ENCODE results near the gene EPGN.

EPGN gene, protein sequence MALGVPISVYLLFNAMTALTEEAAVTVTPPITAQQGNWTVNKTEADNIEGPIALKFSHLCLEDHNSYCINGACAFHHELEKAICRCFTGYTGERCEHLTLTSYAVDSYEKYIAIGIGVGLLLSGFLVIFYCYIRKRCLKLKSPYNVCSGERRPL

DNA sequence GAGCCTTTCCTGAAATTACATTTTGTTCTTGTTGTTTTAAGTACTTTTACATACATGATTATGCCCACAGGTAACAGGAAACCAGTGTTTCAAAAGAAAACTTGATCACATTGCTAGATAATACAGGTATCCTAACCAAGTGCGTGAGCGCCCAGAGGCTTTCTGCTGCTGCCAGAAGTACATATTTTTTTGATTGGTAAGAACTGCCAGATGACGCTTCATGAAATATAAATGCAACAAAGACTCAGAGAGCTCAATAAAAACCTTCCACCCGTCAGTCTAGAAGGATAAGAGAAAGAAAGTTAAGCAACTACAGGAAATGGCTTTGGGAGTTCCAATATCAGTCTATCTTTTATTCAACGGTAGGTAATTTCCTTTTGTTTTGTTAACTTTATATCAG, at the start of gene EPGN:
Gene EPGN, plus strand, starts transcription at position 256 of the 400 bp plus-strand sequence. Its CDS starts 64 bp downstream, at position 320.
- no peak for DNase-seq

DNA sequence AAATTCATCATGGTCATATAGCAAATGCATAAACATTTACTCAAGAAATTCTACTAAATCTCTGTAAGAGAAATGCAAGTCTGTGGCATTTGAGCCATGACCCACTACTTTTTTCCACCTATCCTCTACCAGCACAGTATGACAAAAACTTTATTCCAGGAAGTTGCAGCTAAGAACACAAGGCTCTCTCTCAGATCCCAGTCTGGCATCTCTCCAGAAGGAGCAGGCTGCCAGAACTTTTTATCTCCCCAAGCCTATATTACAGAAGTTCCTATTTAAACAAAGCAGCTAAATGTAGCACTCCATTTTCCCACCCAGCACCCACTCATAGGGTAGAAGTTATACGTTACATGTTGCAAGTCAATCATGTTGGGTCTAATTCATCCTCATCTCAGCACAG, 49.3 kb upstream of the EPGN start:
- DNase-seq, result no peak

DNA sequence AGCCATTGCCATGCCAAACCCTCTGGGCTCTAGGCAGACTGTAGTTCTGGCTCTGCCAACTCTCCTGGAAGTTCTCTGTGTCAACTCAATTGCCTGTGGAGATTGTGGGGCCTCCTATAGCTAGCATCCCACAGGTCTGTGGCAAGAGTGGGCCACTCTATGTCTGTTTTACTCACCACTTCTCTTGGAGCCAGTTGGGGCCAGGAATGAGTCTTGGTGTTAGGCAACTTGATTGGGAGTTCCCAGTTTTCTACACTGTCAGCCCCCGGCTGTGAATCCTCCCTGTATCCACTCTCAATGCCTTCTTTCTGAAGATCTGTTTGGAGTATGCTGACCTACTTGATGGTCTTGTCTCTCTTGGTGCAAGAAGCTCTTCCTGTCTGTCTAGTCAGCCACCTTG, 48.2 kb upstream of the EPGN start:
- no peak for DNase-seq

DNA sequence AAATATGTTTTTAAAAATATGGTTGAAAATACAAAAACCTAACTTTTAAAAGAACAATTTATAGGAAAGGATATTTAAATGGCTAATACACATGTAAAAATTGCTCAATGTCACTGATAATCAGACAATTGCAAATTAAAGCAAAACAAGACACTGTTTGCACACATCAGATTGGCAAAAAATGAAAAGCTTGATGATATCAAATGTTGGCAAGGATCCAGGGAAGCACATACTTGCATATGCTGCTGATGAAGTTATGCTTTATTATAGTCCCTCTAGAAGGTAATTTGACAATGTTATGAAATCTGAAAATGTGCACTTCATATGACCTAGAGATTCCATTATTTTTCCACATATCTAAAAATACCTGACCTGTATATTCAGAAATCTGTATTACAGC, 45.7 kb upstream of the EPGN start:
- no peak for DNase-seq

DNA sequence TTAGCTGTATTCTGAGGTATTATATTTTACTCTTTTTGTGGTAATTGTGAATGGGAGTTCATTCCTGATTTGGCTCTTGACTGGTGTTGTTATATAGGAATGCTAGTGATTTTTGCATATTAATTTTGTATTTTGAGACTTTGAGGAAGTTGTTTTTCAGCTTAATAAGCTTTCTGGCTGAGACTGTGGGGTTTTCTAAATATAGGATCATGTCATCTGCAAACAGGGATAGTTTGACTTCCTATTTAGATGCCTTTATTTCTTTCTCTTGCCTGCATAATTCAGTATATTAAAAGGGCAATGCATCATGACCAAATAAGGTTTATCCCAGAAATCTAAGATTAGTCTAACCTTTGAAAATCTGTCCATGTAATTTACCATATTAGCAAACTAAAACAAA, 44.7 kb upstream of the EPGN start:
- no peak for DNase-seq

DNA sequence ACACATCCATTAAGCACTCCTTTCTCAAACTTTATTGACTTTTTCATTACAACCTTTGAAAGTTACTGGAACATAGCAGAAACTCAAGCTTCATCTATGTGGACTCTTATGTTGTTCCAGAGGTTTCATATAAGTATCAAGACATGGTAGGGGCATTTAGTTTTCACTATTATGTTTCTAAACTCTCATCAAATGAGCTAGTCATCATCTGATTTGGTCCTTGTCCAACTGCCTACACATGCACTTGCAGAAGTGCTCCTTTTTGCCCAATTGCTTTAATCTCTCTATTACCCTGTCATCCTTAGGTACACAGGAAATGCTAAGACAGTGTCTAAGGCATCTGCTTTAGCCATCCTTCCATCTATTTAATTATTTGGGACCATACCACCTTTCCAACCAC, 42.2 kb upstream of the EPGN start:
- no peak for DNase-seq

DNA sequence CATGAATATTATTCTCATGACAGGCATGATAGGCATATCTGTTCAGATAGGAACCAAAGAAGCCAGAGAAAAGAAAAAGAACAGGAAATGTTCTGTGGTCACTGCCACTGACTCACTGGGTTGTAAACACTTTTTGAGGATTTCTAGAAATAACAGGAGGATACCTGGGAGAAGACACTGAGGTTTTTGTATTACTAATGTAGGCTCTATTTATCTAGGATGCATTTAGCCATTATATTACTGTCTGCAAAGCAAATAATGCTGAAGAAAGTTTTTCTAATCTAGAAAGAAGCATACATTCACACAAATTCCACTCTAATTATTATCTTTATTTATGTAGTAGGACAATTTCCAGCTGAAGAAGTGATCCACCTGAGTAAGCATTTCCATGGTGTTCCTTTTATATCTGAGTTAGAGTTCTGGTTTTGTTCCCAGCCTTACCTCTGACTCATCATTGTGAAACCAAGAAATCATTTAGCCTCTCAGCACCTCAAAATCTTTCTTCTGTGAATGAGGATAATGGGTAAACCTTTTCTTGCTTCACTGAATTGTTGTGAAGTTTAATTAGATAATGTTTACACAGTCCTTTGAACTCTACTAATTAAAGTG, 40.2 kb upstream of the EPGN start:
- DNase-seq, result peak; percentile 11

DNA sequence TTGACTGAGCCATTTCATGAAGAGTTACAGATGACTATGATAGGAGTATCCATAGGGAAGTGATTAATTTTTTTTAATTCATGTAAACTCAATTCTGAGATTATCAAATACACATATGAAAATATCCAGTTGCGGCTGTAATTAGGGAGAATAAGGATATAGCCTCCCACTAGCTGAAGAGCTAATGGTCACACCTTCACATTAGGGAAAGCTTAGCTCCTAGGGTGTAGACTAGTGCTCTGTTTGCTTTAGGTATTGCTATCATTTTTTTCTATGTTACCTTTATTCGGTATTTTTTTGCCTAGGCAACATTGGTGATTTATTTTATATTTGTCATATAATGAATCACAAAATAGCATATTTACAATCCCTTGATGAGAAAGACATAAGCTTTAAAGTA, 39.6 kb upstream of the EPGN start:
- no peak for DNase-seq

DNA sequence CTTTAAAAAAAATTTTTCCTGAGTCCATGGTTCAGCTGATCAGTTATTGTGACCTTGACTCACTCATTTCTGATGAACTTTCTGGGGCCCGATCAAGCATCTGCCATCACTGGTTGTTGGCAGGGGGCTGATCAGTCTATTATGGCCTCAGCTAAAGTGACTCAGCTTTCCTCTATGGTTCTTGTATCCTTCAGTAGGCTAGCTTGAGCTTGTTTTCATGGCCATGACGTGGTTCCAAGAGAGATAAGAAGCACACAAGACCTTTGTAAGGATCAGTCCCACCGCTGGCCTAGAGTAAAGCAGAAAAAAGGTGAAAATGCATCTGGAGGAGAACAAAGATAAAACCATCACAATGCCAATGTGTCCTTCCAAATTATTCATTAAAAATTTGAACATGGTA, 29.8 kb upstream of the EPGN start:
- no peak for DNase-seq

DNA sequence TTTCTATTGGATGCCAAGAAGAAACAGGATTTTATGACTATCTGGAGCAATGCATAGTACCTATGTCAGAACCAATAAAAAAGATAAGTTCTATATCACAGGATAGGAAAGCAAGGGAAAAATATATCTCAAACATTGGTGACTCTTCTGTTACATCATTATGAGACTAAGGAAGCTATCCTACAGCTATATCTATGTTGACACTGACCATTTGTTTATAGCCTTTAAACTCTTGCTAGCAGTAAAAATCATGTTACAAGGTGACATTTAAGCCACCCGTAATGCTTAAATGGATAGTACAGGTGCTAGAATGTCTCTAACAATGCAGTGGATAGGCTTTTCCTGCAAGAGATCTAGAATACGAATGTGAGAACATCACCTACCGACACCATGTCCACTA, 28.6 kb upstream of the EPGN start:
- no peak for DNase-seq

DNA sequence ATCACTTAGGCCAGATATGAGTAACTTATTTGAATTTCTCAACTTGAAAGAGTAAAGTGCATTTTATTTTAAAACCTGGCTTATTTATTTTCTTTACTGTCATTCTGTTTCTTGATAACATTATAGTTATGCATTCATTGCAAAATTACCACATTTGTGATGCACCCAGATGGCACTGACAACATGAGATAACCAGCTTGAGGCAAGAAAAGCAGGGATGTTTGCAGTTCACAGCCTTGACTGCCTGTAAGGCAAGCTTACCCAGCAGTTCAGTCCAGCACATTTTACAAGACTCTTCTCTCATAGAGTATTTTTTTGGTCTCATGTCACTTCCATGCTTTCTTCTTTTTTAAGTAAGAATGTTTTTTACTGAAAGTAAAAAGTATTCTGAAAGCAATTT, 25.3 kb upstream of the EPGN start:
- no peak for DNase-seq

DNA sequence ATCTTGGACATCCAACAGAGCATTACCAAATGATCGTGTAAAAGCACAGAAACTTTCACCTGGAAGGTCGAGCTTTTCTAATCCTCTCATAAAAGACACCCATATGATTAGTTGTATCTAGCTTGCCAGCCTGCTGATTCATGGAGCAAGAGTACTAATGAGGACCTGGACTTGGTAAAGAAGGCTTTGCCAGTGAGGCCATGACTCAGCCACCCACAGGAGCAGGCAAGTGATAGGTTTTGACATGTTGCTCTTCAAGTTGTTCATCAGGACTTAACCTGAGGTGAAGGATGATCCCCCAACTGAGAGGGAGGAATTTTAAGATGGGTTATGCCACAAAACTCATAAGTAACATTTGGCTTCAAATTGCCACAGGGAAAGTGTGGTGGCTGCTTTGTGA, 24.7 kb upstream of the EPGN start:
- DNase-seq, result no peak

DNA sequence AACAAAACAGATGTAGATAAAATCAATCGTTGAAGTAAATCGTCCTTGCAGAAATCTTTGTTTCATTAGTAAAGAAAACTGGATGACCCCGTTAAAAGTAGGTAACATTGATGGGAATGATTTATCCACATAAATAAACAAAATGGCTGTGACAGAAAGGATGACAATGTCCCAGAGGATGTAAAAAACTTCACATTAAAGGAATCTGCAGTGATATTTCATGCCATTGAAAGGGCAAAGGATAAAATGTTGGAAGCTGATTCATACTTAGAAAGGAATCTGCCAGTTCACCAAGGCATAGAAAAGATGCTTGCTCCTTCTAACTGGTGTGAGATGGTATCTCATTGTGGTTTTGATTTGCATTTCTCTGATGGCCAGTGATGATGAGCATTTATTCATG, 24.2 kb upstream of the EPGN start:
- DNase-seq, result no peak

DNA sequence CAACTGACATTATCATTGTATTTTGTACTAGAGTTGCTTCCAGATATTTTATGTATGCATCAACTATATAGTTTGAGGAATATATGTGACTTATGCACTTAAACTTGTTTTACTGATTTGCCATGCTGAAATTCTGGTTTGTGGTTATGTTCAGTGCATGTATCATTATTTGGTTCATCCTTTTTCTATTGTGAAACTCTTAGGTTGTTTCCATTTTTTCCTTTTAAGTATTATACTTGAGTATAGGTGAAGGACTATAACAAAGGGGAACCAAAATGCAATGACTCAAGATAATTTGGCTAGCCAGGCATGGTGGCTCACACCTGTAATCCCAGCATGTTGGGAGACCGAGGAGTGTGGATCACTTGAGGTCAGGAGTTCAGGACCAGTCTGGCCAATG, 21.1 kb upstream of the EPGN start:
- no peak for DNase-seq

DNA sequence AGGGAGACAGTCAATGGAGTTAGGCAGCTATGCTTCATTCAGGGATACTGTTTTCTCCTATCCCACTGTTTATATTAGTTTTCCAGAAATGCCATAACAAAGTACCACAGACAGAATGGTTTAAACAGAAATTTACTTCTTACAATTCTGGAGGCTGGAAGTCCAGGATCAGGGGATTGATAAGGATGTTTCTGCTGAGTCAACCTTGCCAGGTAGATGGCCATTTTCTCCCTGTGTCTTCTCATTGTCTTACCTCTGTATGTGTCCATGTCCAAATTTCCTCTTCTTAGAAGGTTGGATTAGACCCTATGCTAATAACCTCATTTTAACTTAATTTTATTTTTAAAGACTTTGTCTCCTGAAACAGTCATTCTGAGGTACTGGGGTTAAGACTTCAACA, 20.5 kb upstream of the EPGN start:
- DNase-seq, result no peak

DNA sequence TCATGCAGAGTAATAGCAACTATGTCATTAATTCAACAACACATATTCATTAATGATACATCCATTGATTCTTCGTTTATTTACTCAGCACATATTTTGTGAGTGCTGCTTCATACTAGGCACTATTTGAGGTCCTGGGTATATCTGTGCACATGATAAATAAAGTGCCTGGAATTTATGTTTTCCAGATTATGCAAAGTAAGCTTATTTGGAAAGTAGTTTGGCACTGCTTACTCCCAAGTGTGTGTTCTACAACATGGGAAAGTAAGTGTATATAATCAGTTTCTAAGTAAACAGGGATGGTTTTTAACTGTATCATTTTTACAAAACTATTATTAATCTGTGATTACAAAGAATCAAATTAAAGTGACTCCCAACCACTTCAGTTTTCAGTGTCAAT, 16.8 kb upstream of the EPGN start:
- no peak for DNase-seq

DNA sequence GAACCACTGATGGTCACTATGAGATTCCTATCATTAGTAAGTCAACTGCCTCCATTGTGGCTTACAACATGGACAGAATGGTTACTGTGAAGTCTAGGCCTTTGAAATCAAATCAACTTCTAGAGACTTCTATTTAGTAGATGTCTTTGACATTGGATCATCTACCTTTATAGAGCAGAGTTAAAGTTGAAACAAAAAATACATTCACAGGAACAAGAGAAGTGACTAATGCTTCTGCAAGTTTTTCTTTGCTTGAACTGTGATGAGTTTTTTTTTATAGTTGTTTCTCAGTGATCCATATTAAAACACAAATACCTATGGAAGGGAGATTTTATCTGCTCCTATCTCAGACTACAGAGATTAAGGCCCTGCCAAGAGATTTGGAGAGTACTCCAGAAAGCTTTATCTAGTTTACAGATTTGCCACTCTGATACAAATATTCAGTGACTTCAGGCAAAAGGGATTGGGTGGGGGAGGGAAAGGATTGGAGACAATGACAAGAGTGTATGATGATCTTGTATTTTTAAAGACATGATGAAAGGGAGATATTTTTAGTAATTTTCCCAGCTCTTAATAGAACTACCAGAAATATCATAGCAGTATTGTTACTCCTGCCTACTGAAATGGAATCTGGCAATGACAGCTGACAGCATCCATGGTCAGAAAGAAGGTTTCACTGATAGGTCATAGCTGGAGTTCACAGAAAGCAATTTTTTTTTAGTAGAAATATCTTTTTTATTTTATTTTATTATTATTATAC, 16.0 kb upstream of the EPGN start:
- DNase-seq, result no peak

DNA sequence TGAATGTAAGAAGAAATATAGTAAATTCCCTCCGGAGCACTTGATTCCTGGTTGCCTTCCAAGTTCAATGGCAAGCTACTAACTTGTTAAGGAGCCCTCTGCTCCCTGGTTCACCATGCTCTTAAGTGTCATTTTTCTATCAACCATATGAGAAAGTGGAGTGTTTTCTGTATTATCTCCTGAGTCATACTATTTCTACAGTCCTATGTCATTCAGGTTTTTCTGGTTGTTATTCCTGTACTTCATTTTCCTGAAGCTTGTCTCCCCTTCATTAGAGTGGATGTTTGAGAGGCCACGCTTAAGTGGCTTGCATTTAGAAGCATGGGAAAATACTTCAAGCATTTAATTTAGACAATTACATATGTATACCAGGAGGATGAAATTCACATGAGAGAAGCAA, 14.7 kb upstream of the EPGN start:
- DNase-seq, result no peak

DNA sequence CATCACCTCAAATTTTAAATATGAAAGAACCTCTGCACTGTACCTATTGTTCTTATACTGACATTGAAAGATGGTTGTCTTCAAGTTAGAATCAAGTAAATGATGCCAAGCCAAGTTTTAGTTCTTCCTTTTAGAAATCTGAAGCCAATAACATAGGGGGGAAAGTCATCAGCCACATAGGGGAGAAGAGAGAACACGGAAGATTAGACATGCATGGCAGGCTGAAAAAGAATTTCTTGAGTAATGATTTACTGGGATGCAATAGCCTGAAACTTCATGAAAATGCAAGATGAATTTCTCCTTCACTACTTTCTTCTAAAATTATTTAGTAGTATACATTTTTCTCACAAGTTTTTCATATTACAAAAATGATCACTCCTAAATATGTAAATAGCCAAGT, 13.6 kb upstream of the EPGN start:
- no peak for DNase-seq

DNA sequence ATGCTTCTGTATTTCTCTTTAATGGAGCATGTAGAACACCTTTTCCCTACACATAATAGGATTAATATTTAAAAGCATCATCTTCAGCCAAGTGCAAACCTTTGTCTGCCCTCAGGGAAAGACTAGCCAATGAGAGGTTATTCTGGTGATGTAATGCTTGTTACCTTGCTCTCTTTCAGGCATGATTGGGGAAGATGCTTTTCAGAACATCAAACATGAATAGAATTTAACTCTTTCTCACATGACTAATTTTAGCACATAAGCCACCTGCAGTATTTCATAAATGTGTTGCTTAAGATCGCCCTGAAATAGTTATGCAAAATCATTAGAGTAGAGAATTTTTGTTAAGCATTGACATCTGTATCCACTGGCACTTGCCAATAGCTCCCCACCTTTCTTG, 10.7 kb upstream of the EPGN start:
- no peak for DNase-seq

DNA sequence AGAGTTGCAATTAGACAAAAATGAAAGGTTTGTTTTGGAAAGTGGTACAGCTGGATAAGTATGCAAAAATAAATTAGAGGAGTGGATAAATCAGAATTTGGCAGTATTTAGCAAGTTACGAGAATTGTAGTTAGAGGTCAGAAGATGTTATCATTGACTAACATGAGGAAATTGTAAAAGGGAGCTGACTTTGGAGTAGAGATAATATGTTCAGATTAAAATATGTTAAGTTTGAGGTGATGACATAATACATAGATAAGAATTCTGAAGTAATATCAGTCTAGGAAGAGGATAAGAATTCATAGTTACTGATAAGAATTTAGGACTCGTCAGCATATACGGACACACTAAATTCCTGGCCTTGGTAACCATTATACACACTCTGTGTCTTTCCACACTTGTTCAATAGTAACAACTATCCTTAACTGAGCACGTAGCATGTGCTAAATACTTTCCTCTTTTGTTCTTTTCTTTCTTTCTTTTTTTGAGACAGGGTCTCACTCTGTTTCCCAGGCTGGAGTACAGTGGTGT, 4.1 kb upstream of the EPGN start:
- DNase-seq, result no peak

DNA sequence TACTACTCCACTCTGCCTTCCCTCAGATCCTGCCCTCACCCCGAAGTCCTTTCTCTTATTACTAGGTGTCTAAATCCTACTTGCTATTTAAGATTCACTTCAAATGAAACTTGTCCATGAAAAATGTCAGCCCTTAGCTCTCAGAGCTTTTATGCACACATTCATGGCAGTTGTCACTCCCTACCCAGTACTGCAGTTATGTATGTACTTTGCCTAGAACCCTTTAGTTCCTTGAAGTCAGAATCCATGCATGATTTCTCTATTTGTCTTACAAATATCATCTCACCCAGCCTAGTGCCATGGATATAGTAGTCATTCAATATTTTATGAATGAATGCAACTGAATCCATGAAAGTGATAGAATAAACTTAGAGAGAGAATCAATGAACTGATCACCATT, 3.3 kb upstream of the EPGN start:
- DNase-seq, result no peak

DNA sequence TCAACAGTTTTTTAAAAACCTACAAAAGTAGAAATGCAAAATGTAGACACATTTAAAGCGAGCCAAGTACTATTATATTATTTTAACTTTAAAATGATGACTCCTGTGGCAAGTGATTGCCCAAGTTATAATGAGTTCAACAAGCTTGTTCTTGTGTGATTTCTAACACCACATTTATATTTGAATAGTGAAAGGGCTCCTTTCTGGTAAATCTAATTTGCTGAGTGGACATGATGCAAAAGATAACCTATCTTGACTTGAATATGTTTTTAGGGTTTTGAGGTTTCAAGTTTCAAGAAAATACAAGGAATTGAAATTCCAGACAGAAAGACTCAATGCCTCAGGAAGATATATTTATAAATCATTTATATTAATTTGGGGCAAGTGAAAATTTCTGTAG, 1.1 kb upstream of the EPGN start:
- DNase-seq, result no peak

DNA sequence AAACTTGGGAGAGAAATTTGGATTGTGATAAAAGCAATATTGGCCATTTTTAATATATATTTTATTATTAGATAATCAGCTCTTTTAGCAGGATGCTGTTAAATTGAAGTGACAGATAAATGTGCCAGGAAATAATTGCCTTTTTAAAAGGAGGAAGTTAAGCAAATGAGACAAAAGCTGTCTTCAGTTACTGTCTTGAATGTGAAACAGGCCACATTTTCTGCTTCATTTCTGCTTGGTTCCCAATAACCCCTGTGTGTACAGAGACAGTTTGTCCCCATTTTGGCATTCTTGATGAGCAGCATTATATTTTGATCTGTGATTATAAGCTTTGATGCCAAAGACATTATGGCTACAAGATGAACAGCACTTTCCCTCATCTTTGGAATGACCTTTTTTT, 953 bp downstream of the EPGN start:
- DNase-seq, result no peak
